Measurements from ENCODE around the gene ZNG1F. TPM values are rescaled to one million over a fixed set of nuclear protein-coding genes. Genes with fewer than 3 reads are reported as not detected.
"Not testable (repeated sequence)": the region's sequence is repeated elsewhere in the genome, so short reads cannot be mapped to it uniquely, and the experiment has no call there.

ZNG1F gene
- total and polyA plus RNA-seq, 4 experiments from 2014 or later = 3.7 to 9.7 (median 5.9) TPM

DNA sequence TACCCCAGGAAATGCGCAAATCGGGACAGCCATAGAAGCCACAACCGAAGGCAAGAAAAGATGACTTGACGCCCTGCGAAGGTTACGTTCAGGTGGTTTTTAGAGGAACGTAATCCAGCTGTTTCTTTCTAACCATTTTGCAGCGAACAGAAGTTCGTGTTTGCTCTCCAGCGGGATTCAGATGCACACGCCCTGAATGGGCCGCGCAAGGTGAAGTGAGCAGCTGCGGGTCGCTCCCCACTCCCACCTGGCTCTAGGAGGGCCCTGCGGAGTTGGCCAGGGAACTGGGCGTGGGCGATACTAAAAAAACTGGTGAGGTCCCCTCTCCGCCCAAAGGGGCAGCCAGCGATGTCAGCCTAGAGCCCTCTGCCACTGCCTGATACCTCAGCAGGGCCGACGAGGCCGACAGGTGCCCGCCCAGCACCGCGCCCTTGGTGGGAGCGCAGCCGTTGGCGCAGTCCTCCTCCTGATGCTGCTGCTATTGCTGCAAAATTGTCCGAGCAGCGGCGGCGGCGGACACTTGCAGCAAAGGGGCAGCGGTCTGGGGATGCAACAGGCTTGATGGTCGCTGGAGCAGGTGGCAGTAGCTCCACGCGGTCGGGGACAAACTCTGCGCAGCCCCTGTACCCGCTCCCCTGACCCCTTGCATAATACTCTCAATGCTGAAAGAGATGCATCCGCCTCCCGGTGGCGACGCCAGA lies 62.2 kb downstream of the ZNG1F start:
- H3K27me3 ChIP-seq (ENCODE audit: insufficient read depth, low read length); H3K4me1 ChIP-seq (ENCODE audit: insufficient read depth, low read length); H3K9me3 Mint-ChIP-seq; H3K27ac Mint-ChIP-seq; H3K36me3 ChIP-seq (ENCODE audit: insufficient read depth, low read length); H3K27ac ChIP-seq (ENCODE audit: low read depth, low read length); CTCF ChIA-PET (ENCODE audit: partially characterized antibody); H3K9me3 ChIP-seq (ENCODE audit: control insufficient read depth in 1 of 2, low read length in 2 of 2); intact Hi-C loops (cut with micrococcal nuclease); H3K4me3 Mint-ChIP-seq; H3K36me3 Mint-ChIP-seq; POLR2A ChIA-PET (ENCODE audit: partially characterized antibody); H3K4me3 ChIP-seq (ENCODE audit: low read length in 2 of 2); H3K4me1 Mint-ChIP-seq; H3K27me3 Mint-ChIP-seq: not testable (repeated sequence)
- peak in 1 of 5 donors; percentile 7 for DNase-seq

DNA sequence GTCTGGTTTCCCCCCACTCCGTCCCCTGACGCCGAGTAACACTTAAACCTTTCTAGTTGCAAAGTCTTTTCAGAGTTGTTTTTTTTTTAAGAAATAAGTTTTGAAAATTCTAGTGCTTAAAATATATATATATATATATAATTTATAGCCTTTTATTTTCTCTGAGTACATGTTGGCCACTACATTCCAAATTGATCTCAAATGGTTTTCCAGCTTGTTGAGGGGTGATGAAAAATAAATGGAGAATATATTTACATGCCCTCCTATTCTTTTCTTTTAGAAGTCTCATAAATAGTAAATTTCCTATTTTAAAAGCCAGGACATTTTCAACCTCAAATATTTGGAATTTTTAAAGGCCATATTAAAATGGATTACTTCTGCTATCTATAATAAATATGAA lies 63.2 kb downstream of the ZNG1F start:
- H3K4me3 ChIP-seq (ENCODE audit: low read length in 2 of 2); H3K36me3 Mint-ChIP-seq; DNase-seq; H3K36me3 ChIP-seq (ENCODE audit: insufficient read depth, low read length); CTCF ChIA-PET (ENCODE audit: partially characterized antibody); H3K27me3 Mint-ChIP-seq; H3K4me1 ChIP-seq (ENCODE audit: insufficient read depth, low read length); H3K27ac Mint-ChIP-seq; H3K9me3 ChIP-seq (ENCODE audit: control insufficient read depth in 1 of 2, low read length in 2 of 2); intact Hi-C loops (cut with micrococcal nuclease); H3K4me3 Mint-ChIP-seq; H3K27me3 ChIP-seq (ENCODE audit: insufficient read depth, low read length); H3K9me3 Mint-ChIP-seq; POLR2A ChIA-PET (ENCODE audit: partially characterized antibody); H3K27ac ChIP-seq (ENCODE audit: low read depth, low read length); H3K4me1 Mint-ChIP-seq: not testable (repeated sequence)

DNA sequence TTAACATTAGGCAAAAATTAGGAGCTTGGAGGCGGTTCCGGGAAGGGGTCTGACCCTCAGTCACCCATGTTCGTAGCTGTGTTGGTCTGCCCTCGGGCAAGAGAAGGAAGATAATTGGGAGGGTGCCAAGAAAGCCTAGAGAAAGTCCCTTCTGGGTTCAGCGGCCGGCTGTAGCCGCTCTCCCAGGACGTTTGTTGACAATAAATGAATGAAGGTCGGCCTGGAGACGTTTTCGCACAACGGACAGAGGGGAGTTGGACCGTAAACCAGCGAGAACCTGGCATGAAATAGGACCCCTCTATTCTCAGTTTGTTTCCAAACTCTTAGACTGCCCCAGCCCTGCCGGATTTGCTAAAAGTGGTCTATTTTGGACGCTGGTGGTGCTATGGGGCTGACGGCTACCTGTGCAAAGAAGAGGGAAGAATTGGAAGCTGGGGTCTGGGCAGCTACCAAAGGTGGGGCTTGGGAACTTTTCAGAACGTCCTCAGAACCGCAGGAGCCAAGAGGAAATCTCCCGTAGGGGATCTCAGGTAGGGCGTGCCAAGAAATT lies 63.9 kb downstream of the ZNG1F start:
- H3K36me3 Mint-ChIP-seq; CTCF ChIA-PET (ENCODE audit: partially characterized antibody); H3K27me3 ChIP-seq (ENCODE audit: insufficient read depth, low read length); H3K27me3 Mint-ChIP-seq; POLR2A ChIA-PET (ENCODE audit: partially characterized antibody); H3K4me1 ChIP-seq (ENCODE audit: insufficient read depth, low read length); intact Hi-C loops (cut with micrococcal nuclease); H3K27ac Mint-ChIP-seq; H3K36me3 ChIP-seq (ENCODE audit: insufficient read depth, low read length); H3K4me3 ChIP-seq (ENCODE audit: low read length in 2 of 2); H3K27ac ChIP-seq (ENCODE audit: low read depth, low read length); DNase-seq; H3K4me1 Mint-ChIP-seq; H3K9me3 ChIP-seq (ENCODE audit: control insufficient read depth in 1 of 2, low read length in 2 of 2); H3K9me3 Mint-ChIP-seq; H3K4me3 Mint-ChIP-seq: not testable (repeated sequence)

DNA sequence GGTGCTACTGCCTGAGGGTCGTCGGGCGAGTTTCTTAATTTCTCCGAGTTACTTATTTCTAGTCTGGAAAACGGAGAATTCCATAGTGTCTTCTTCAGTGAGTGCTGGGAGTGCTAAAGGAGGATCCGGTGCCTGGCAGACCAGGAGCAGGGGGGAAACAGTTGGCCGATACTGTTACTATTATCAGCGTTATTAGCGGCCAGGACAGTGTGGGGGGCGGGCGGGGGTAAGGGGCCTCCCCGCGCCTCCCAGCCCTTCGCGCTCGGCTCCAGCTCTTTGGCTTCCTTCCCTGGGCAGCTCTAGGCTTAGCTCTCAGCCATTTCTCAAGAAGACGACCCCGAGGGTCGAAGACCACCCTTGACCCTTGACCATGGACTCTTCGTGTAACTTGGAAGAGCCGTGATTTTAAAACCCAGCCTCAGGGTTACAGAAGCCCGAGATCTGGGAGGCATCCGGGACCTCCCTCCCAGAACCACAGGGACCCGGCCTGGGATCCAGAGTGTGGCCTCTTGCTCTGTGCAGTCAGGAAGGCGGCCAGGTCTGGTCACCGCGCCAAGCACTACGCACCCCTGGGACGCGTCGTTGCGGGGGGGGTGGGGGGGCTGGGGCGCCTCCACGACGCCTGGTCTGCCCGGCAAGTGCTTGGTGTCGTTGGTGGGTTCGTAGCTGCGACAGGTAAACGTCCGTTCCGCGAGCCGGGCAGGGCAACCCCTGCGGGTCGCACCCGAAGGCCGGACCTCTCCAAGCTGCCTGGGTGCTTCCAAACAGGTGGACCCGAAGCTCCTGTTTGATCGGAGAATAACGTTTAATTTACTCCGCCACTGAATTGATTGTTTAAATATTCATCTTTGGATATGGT lies 64.6 kb downstream of the ZNG1F start:
- H3K4me1 ChIP-seq (ENCODE audit: insufficient read depth, low read length); H3K27ac Mint-ChIP-seq; H3K4me3 ChIP-seq (ENCODE audit: low read length in 2 of 2); H3K36me3 Mint-ChIP-seq; intact Hi-C loops (cut with micrococcal nuclease); H3K9me3 ChIP-seq (ENCODE audit: control insufficient read depth in 1 of 2, low read length in 2 of 2); H3K27me3 Mint-ChIP-seq; DNase-seq; CTCF ChIA-PET (ENCODE audit: partially characterized antibody); H3K36me3 ChIP-seq (ENCODE audit: insufficient read depth, low read length); H3K27me3 ChIP-seq (ENCODE audit: insufficient read depth, low read length); POLR2A ChIA-PET (ENCODE audit: partially characterized antibody); H3K4me3 Mint-ChIP-seq; H3K4me1 Mint-ChIP-seq; H3K9me3 Mint-ChIP-seq; H3K27ac ChIP-seq (ENCODE audit: low read depth, low read length): not testable (repeated sequence)

DNA sequence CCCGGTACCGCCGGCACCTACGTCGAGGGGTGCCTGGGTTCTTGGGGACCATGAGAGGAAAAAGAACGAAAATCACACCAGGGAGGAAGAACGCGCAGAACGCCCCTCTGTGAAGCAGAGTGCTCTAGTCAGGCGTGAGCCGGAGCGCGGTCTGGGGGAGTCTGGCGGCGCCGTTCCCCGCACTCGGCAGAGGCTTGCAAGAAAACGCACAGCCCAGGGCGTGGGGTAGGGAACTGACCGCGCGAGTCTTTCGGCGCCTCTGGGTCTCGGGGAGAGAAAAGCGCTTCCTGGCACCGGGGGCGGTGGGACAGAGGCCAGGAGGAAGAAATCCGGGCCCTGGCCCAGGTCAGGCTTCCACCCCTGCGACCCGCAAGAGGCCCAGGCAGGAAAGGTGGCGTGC lies 65.3 kb downstream of the ZNG1F start:
- not testable (repeated sequence) for H3K4me3 Mint-ChIP-seq

DNA sequence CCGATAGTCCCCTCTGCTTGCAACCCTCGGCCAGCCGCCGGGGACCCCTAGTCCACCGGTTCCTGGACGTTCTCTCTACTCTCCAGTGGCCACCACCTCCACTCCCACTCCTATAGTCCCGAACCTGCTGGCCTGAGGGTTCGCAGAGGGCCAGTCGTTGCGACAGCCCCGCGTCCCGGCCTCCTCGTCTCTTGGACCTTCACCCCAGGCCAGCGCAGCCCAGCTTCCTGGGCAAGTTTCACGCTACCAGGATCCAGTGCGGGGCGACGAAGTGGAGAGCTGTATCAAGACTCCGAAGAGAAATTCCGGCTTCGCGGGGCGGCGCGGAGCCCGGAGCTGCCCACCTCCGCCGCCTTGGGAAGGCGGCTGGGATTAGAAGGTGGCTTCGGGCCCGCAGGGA lies 65.7 kb downstream of the ZNG1F start:
- POLR2A ChIA-PET (ENCODE audit: partially characterized antibody); H3K27me3 Mint-ChIP-seq; H3K9me3 ChIP-seq (ENCODE audit: control insufficient read depth in 1 of 2, low read length in 2 of 2); H3K4me3 ChIP-seq (ENCODE audit: low read length in 2 of 2); intact Hi-C loops (cut with micrococcal nuclease); H3K4me1 ChIP-seq (ENCODE audit: insufficient read depth, low read length); H3K4me3 Mint-ChIP-seq; H3K27me3 ChIP-seq (ENCODE audit: insufficient read depth, low read length); H3K9me3 Mint-ChIP-seq; H3K36me3 ChIP-seq (ENCODE audit: insufficient read depth, low read length); H3K27ac Mint-ChIP-seq; H3K27ac ChIP-seq (ENCODE audit: low read depth, low read length); CTCF ChIA-PET (ENCODE audit: partially characterized antibody); DNase-seq; H3K4me1 Mint-ChIP-seq; H3K36me3 Mint-ChIP-seq: not testable (repeated sequence)

More for the DNA sequence above, 65.3 kb downstream of the ZNG1F start:
- H3K27ac Mint-ChIP-seq; H3K9me3 ChIP-seq (ENCODE audit: control insufficient read depth in 1 of 2, low read length in 2 of 2); POLR2A ChIA-PET (ENCODE audit: partially characterized antibody); H3K4me3 ChIP-seq (ENCODE audit: low read length in 2 of 2); DNase-seq; H3K4me1 Mint-ChIP-seq; H3K27me3 Mint-ChIP-seq; H3K36me3 Mint-ChIP-seq; H3K27ac ChIP-seq (ENCODE audit: low read depth, low read length); H3K9me3 Mint-ChIP-seq; H3K4me1 ChIP-seq (ENCODE audit: insufficient read depth, low read length); intact Hi-C loops (cut with micrococcal nuclease); H3K27me3 ChIP-seq (ENCODE audit: insufficient read depth, low read length); H3K36me3 ChIP-seq (ENCODE audit: insufficient read depth, low read length); CTCF ChIA-PET (ENCODE audit: partially characterized antibody): not testable (repeated sequence)

DNA sequence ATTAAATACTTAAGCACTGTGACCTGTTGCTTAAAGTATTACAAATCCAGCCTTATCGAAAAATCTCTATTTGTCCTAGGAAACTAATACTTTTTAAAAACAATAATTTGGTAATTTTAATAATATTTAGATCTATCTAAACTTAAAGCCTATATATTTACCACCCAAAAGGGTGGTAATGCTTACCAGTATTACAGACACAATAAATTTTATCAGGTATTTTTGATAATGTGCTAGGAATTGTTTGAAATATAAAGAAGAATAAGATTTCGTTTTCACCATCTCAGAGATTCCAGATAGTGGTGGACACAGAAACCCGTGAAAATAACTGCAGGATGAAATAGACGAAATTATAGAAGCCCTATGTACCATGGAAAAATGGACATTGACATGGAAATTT lies 68.4 kb downstream of the ZNG1F start:
- H3K4me3 Mint-ChIP-seq; H3K4me1 Mint-ChIP-seq; H3K36me3 Mint-ChIP-seq; H3K4me3 ChIP-seq (ENCODE audit: low read length in 2 of 2); POLR2A ChIA-PET (ENCODE audit: partially characterized antibody); CTCF ChIA-PET (ENCODE audit: partially characterized antibody); H3K9me3 Mint-ChIP-seq; H3K9me3 ChIP-seq (ENCODE audit: control insufficient read depth in 1 of 2, low read length in 2 of 2); intact Hi-C loops (cut with micrococcal nuclease); H3K27me3 ChIP-seq (ENCODE audit: insufficient read depth, low read length); H3K27me3 Mint-ChIP-seq; H3K27ac ChIP-seq (ENCODE audit: low read depth, low read length); H3K27ac Mint-ChIP-seq; H3K4me1 ChIP-seq (ENCODE audit: insufficient read depth, low read length); DNase-seq; H3K36me3 ChIP-seq (ENCODE audit: insufficient read depth, low read length): not testable (repeated sequence)
